Measurements from ENCODE around the gene FLYWCH2. TPM values are rescaled to one million over a fixed set of nuclear protein-coding genes. Genes with fewer than 3 reads are reported as not detected.
"Not testable (repeated sequence)": the region's sequence is repeated elsewhere in the genome, so short reads cannot be mapped to it uniquely, and the experiment has no call there.

FLYWCH2 gene
- polyA plus RNA-seq, 4 donors = 19.8 to 34.6 (median 25.6) TPM

GRCh38 chr16:2907084-2907753 is 24.2 kb downstream of the FLYWCH2 start:
- not testable (repeated sequence) for DNase-seq (ENCODE audit: low read depth in 4 of 4, low spot score in 3 of 4)

DNA sequence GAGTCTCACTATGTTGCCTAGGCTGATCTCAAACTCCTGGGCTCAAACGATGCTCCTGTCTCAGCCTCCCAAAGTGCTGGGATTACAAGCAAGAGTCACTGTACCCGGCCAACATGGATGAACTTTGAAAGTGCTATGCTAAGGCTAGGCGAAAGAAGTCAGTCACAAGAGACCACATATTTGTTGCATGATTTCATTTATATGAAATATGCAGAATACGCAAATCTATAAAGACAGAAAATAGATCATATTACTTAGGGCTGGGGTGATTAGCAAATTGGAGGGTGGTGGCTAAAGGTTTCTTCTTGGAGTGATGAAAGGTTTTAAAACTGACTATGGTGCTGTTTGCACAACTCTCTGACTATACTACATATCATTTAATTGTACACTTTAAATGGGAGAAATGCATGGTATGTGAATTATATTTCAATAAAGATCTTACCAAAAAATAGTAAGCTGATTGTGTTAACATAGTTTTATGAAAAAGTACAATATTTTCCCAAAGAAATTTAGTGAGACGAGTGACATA is 27.5 kb downstream of the FLYWCH2 start:
- no peak for DNase-seq (ENCODE audit: low read depth in 4 of 4, low spot score in 3 of 4)

- peak; percentile 92 to 97 (median 96) for DNase-seq (ENCODE audit: low read depth in 4 of 4, low spot score in 3 of 4)
Observed at GRCh38 chr16:2911638-2912329, 28.8 kb downstream of the FLYWCH2 start, which contains the start of gene FLYWCH1. Gene FLYWCH1 (plus strand): TSS chr16:2911931. CDS start chr16:2929686, 17,755 bp downstream.

GRCh38 chr16:2912330-2913199 is 29.6 kb downstream of the FLYWCH2 start:
- DNase-seq (ENCODE audit: low read depth in 4 of 4, low spot score in 3 of 4) = peak in 2 of 4 donors; percentile 35 to 39

DNA sequence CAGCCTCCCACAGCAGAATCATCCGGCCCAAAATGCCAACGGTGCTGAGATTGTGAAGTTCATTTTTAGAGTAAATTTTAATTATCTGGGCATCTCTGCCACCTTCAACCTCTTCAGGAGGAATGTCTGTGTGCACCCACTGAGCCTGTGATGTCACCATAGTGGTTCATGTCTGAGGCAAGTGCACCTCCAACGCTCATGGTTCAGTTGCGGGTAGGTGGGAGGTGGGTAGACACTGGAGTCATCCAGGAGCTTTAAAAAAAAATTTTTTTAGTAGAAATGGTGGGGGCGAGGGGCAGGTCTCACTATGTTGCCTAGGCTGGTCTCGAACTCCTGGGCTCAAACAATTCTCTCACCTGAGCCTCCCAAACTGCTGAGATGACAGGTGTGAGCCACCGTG is 30.6 kb downstream of the FLYWCH2 start:
- DNase-seq (ENCODE audit: low read depth in 4 of 4, low spot score in 3 of 4) = no peak

- DNase-seq (ENCODE audit: low read depth in 4 of 4, low spot score in 3 of 4) = no peak
Observed at GRCh38 chr16:2914233-2914632, 31.2 kb downstream of the FLYWCH2 start.

- DNase-seq (ENCODE audit: low read depth in 4 of 4, low spot score in 3 of 4) = no peak
Observed at GRCh38 chr16:2915196-2915929, 32.3 kb downstream of the FLYWCH2 start.

- peak in 3 of 4 donors; percentile 56 to 68 (median 65) for DNase-seq (ENCODE audit: low read depth in 4 of 4, low spot score in 3 of 4)
Observed at GRCh38 chr16:2919511-2920255, 36.7 kb downstream of the FLYWCH2 start.

- DNase-seq (ENCODE audit: low read depth in 4 of 4, low spot score in 3 of 4) = no peak
Observed at GRCh38 chr16:2923481-2923880, 40.5 kb downstream of the FLYWCH2 start.

GRCh38 chr16:2924901-2925755 is 42.1 kb downstream of the FLYWCH2 start:
- DNase-seq (ENCODE audit: low read depth in 4 of 4, low spot score in 3 of 4) = no peak

DNA sequence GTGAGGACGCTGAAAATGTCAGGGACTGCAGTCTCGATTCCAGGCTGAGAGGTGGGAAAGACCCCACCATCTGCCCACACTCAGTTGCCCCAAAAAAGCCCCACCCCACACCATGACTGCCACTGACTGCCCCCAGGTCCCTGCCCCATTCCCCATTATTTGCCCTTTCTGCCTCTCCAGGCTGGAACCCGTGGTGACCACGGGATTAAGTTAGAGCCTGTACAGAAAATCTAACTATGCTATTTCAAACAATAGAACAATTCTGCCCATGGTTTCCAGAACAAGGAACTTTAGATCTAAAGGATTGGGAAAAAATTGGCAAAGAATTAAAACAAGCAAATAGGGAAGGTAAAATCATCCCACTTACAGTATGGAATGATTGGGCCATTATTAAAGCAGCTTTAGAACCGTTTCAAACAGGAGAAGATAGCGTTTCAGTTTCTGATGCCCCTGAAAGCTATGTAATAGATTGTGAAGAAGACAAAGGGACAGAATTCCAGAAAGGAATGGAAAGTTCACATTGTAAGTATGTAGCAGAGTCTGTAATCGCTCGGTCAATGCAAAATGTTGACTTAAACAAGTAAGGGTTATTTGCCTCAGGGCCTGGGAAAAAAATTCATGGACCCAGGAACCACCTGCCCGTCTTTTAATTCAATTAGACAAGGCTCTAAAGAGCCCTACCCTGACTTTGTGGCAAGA is 43.1 kb downstream of the FLYWCH2 start:
- DNase-seq (ENCODE audit: low read depth in 4 of 4, low spot score in 3 of 4) = no peak

- DNase-seq (ENCODE audit: low read depth in 4 of 4, low spot score in 3 of 4) = no peak
Observed at GRCh38 chr16:2926650-2926999, 43.6 kb downstream of the FLYWCH2 start.

DNA sequence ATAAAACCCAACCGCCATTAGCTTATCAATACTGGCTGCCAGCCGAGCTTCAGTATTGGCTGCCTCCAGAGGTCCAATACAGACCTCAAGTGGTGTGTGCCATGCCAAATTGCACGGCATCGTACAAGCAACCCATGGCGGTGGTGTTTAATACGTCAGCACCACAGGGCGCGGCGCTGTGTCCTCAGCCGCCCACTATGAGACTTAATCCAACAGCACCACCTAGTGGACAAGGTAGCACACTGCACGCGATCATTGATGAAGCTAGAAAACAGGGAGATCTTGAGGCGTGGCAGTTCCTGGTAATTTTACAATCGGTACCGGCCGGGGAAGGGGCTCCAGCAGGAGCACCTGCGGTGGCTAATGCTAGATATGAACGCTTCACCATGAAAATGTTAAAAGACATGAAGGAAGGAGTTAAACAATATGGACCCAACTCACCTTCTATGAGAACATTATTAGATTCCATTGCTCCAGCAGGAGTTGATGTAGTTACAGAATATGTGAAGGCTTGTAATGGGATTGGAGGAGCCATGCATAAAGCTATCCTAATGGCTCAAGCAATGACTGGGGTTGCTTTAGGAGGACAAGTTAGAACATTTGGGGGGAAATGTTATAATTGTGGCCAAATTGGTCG is 44.1 kb downstream of the FLYWCH2 start:
- peak in 3 of 4 donors; percentile 74 to 77 (median 76) for DNase-seq (ENCODE audit: low read depth in 4 of 4, low spot score in 3 of 4)

- DNase-seq (ENCODE audit: low read depth in 4 of 4, low spot score in 3 of 4) = not testable (repeated sequence)
Observed at GRCh38 chr16:2928151-2928550, 45.1 kb downstream of the FLYWCH2 start.

DNA sequence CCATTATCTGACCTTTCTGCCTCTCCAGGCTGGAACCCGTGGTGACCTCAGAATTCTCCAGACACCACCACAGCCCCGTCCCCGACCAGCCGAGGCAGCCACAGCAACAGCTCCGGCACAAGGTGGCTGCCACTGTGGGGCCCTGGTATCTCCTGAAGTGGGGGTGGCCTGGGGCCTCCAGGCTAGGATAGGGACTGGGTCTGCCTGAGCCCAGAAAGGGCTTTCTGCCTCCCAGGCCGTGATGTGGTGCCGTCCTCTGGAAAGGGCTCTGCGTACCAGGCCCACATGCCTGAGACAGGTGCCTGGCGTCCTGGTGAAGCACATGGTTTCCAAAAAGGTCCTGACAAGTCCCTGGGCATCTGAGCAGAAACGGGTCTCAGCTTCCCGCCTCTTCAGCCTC is 45.8 kb downstream of the FLYWCH2 start:
- no peak for DNase-seq (ENCODE audit: low read depth in 4 of 4, low spot score in 3 of 4)

DNA sequence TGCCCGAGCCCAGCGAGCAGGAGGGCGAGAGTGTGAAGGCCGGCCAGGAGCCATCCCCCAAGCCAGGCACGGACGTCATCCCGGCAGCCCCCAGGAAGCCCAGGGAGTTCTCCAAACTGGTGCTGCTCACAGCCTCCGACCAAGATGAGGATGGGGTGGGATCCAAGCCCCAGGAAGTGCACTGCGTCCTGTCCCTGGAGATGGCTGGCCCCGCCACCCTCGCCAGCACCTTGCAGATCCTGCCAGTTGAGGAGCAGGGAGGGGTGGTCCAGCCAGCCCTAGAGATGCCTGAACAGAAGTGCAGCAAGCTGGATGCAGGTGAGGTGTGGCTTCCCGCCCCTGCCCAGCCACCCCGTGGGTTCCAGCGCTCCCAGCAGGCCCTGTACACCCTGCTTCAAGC is 46.7 kb downstream of the FLYWCH2 start:
- DNase-seq (ENCODE audit: low read depth in 4 of 4, low spot score in 3 of 4) = no peak

GRCh38 chr16:2930236-2930635 is 47.2 kb downstream of the FLYWCH2 start:
- no peak for DNase-seq (ENCODE audit: low read depth in 4 of 4, low spot score in 3 of 4)
